ENCODE measurements around the gene CDK1. TPM values are rescaled to one million over a fixed set of nuclear protein-coding genes. Genes with fewer than 3 reads are reported as not detected.

CDK1 gene
- total RNA-seq, 1 experiment from 2014 or later = 199 TPM

DNA sequence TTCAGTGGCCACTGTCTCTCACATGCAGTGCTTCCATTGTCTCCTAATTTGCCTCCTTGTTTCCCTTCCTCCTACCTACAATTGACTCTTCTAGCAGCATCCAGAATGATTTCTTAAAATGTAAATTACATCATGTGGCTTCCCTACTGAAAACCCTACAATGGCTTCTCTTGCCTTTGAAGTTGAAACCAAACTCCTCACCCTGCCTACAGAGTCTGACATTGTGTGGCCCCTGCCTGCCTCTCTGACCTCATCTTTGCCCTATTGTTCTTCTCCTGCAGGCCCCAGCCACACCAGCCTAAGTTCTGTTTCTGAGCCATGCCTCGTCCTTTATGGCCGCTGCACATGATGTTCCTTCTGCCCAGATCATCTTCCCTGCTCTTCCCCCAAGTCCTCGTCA is 35.8 kb upstream of the CDK1 start:
- CTCF ChIA-PET = no interaction called here
- H3K4me1 Mint-ChIP-seq (ENCODE audit: low read depth, unreplicated experiment) = no peaks in the 10 kb centered on the region
- DNase-seq = no peak
- intact Hi-C loops (cut with micrococcal nuclease; ENCODE audit: unreplicated experiment) = no loop called here
- TF ChIP-seq, protein P1, sequence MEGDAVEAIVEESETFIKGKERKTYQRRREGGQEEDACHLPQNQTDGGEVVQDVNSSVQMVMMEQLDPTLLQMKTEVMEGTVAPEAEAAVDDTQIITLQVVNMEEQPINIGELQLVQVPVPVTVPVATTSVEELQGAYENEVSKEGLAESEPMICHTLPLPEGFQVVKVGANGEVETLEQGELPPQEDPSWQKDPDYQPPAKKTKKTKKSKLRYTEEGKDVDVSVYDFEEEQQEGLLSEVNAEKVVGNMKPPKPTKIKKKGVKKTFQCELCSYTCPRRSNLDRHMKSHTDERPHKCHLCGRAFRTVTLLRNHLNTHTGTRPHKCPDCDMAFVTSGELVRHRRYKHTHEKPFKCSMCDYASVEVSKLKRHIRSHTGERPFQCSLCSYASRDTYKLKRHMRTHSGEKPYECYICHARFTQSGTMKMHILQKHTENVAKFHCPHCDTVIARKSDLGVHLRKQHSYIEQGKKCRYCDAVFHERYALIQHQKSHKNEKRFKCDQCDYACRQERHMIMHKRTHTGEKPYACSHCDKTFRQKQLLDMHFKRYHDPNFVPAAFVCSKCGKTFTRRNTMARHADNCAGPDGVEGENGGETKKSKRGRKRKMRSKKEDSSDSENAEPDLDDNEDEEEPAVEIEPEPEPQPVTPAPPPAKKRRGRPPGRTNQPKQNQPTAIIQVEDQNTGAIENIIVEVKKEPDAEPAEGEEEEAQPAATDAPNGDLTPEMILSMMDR (IDR thresholded peaks at IDR 0.05; ENCODE audit: insufficient read depth in 1 of 2, low read depth in 1 of 2, low read length in 1 of 2, severe bottlenecking in 1 of 2, unreplicated experiment in 1 of 2) = no peak
- H3K27me3 ChIP-seq (replicated peaks; ENCODE audit: control insufficient read depth, insufficient read depth, low read length) = no peaks in the 10 kb centered on the region
- POLR2A ChIA-PET = no interaction called here
- H3K36me3 Mint-ChIP-seq (ENCODE audit: insufficient read depth, unreplicated experiment) = no peaks in the 10 kb centered on the region
- H3K4me3 Mint-ChIP-seq (ENCODE audit: unreplicated experiment) = no peak overlapping the region
- no peaks in the 10 kb centered on the region for H3K27me3 Mint-ChIP-seq (ENCODE audit: insufficient read depth, unreplicated experiment)
- no peak overlapping the region for H3K27ac Mint-ChIP-seq (ENCODE audit: unreplicated experiment)
- H3K9me3 ChIP-seq = no peaks in the 10 kb centered on the region
- H3K4me3 ChIP-seq (ENCODE audit: low read depth, low read length) = no peak overlapping the region
- no peaks in the 10 kb centered on the region for H3K9me3 Mint-ChIP-seq (ENCODE audit: unreplicated experiment)
- BruUV-seq (replicated peaks) = no TSS peak
- peaks cover 9% of the 10 kb centered on the region; the same call in 1 of the 2 replicates for H3K4me1 ChIP-seq
- no peaks in the 10 kb centered on the region for H3K36me3 ChIP-seq (ENCODE audit: control insufficient read depth, insufficient read depth, low read length)

DNA sequence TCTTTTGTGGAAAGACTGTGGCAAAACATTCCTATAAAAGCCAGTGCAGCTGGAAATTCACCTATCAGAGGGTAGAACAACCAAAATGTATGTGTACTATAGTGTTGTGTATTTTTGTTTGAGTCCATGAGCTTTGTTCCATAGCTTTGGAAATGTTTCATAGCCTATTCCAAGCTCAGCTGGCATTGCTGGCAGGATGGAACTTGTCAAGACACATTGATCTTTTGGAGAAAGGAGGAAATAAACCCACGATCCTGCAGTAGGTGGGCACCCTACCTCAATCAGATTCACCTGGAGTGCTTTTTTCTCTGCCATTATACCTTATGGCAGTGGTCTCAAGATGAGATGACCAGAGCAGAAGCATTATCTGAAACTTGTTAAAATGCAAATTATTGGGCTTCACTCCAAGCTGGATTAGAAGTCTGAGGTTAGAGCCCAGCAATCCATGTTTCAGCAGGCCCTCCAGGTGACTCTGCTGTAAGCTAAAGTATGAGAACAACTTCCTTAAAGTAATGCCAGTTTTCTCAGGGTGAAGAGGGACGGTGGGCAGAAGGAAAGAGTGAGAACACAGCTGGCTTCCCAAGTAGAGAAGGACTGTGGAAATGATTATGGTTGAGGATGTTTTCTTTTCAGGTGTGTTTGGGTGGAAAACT is 30.3 kb upstream of the CDK1 start:
- Mint-ChIP-seq H3K36me3 (ENCODE audit: insufficient read depth, unreplicated experiment) (no peaks in the 10 kb centered on the region), H3K27me3 (ENCODE audit: insufficient read depth, unreplicated experiment) (no peaks in the 10 kb centered on the region), H3K27ac (ENCODE audit: unreplicated experiment) (no peak overlapping the region), H3K9me3 (ENCODE audit: unreplicated experiment) (no peaks in the 10 kb centered on the region), H3K4me1 (ENCODE audit: low read depth, unreplicated experiment) (no peaks in the 10 kb centered on the region), H3K4me3 (ENCODE audit: unreplicated experiment) (no peak overlapping the region)
- Histone ChIP-seq H3K4me1 (no peaks in the 10 kb centered on the region), H3K36me3 (ENCODE audit: control insufficient read depth, insufficient read depth, low read length) (no peaks in the 10 kb centered on the region), H3K9me3 (no peaks in the 10 kb centered on the region), H3K27me3 (replicated peaks; ENCODE audit: control insufficient read depth, insufficient read depth, low read length) (0 out of 2 replicates have a peak, but pooled peaks cover 1% of the 10 kb centered on the region), H3K4me3 (ENCODE audit: low read depth, low read length) (no peak overlapping the region)
- TF ChIP-seq, protein P1 (IDR thresholded peaks at IDR 0.05; ENCODE audit: insufficient read depth in 1 of 2, low read depth in 1 of 2, low read length in 1 of 2, severe bottlenecking in 1 of 2, unreplicated experiment in 1 of 2) = no peak
- ChIA-PET POLR2A (no interaction called here), CTCF (no interaction called here)
- no peak for DNase-seq
- intact Hi-C loops (cut with micrococcal nuclease; ENCODE audit: unreplicated experiment) = no loop called here
- no TSS peak for BruUV-seq (replicated peaks)

DNA sequence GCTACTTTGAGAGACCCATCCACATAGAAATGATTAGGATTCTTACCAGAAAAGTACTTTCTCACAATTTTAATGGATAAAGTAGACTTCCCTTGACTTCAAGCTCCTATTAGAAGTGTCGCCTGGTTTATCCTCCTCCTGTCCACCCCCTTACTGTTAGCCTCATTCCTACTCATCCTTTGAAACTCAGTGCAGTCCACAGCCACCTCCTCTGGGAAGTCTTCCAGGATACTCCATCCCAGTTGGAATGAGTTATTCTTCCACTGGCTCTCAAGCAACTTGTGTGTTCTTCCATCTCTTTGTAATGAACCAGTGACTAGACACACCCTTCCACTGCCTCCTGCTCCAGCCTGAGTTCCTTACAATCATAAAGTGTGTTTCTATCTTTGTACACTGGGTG is 25.1 kb upstream of the CDK1 start:
- Mint-ChIP-seq H3K36me3 (ENCODE audit: insufficient read depth, unreplicated experiment) (no peaks in the 10 kb centered on the region), H3K4me1 (ENCODE audit: low read depth, unreplicated experiment) (peaks cover 12% of the 10 kb centered on the region), H3K4me3 (ENCODE audit: unreplicated experiment) (no peak overlapping the region), H3K27me3 (ENCODE audit: insufficient read depth, unreplicated experiment) (no peaks in the 10 kb centered on the region), H3K9me3 (ENCODE audit: unreplicated experiment) (no peaks in the 10 kb centered on the region), H3K27ac (ENCODE audit: unreplicated experiment) (no peak overlapping the region)
- Histone ChIP-seq H3K9me3 (no peaks in the 10 kb centered on the region), H3K4me1 (peaks cover 12% of the 10 kb centered on the region), H3K4me3 (ENCODE audit: low read depth, low read length) (no peak overlapping the region), H3K27me3 (replicated peaks; ENCODE audit: control insufficient read depth, insufficient read depth, low read length) (0 out of 2 replicates have a peak, but pooled peaks cover 1% of the 10 kb centered on the region), H3K36me3 (ENCODE audit: control insufficient read depth, insufficient read depth, low read length) (no peaks in the 10 kb centered on the region)
- BruUV-seq (replicated peaks) = no TSS peak
- no peak for DNase-seq
- ChIA-PET CTCF (no interaction called here), POLR2A (no interaction called here)
- TF ChIP-seq, protein P1 (IDR thresholded peaks at IDR 0.05; ENCODE audit: insufficient read depth in 1 of 2, low read depth in 1 of 2, low read length in 1 of 2, severe bottlenecking in 1 of 2, unreplicated experiment in 1 of 2) = no peak
- intact Hi-C loops (cut with micrococcal nuclease; ENCODE audit: unreplicated experiment) = no loop called here
